ENCODE data around the gene JUP.
A peak's percentile ranks its signal among the peaks of the same experiment; 100 is the strongest.

The JUP gene

DNA sequence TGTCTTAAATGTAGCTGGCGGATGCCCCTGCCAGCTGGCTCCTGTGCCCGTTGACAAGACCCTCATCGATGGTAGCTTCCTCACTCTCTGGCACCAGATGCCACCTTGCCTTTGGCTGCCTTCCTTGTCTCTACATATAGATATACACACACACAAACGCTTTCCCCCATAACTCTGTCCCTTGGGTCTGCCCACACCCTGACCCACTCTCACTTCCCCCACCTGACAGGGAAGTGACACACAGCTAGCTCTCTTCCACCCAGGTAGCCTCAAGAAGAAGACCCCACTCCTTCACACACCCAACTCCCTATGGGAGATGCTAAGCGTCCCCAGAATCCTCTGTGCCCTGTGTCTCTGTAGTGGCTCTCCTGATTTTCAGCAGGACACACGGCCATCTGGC is 25.6 kb downstream of the JUP start:
- DNase-seq (ENCODE audit: low spot score) = no peak
- no peak for FAIRE-seq

DNA sequence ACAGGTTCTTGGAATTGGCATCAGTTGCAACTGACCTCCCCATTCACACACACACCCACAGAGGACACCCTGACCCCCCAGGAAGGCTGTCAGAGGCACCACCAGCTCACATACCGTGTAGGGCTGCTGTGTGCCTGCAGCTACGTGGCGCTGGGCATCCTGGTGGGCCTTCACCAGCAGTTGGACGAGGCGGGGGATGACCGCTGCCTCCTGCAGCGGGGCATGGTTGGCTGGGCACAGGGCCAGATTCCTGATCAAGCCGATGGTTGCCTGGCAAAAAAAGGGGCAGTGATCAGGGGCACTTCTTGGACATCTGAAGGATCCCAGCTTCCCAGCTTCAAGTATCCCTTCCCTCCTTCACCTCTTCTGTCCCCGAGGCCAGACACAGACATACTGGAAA is 27.9 kb downstream of the JUP start:
- DNase-seq (ENCODE audit: low spot score) (no peak), FAIRE-seq (no peak)

DNA sequence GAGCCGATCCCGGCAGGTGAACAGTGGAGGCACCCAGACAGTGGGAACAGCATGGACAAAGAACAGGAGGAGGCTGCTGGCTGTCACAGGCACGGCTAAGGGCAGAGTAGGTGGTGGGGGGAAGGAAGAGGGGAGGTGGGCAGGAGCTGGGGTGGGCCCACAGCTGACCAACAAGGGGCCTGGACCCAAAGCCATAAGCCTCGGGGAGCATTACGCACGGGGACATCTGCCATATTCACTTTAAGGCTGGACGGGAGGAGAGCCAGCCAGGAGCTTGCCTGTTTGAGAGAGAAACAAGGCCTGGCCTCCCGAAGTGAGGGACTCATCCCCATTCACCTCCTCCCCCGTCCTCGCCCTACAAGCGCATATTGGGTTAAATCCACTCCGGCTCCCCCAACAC is 32.4 kb downstream of the JUP start:
- FAIRE-seq (no peak), DNase-seq (ENCODE audit: low spot score) (no peak)

DNA sequence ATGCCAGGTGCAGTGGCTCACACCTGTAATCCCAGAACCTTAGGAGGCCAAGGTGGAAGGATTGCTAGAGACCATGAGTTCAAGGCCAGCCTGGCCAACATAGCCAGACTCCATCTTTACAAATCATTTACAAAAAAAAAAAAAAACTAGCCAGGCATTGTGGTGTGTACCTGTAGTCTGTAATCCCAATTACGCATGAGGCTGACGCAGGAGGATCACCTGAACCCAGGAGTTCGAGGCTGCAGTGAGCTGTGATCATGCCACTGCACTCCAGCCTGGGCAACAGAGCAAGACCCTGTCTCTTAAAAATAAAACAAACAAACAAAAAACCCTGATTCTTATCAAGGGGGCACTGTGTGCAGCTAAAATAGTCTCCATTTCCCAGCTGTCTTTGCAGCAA is 35.2 kb downstream of the JUP start:
- no peak for FAIRE-seq
- DNase-seq (ENCODE audit: low spot score) = no peak

DNA sequence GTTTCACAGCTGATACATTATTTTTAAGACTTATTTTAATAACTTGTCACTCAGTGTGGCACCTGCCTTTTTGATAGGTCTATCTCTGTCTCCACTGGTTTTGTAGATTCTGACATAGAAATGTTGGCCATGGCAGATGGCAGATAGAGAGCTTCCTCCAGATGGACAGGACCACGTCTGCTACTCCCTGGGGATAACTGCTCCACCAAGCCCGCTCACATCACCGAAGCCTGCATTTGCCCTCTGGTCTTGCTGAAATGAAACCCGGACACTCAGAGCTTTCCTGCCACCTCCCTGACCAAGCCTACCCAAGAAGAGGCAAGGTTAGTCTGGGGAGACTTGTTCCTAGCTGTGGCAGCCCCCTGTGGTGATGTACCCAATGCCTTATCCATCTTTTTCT is 35.6 kb downstream of the JUP start:
- FAIRE-seq = no peak
- DNase-seq (ENCODE audit: low spot score) = no peak

DNA sequence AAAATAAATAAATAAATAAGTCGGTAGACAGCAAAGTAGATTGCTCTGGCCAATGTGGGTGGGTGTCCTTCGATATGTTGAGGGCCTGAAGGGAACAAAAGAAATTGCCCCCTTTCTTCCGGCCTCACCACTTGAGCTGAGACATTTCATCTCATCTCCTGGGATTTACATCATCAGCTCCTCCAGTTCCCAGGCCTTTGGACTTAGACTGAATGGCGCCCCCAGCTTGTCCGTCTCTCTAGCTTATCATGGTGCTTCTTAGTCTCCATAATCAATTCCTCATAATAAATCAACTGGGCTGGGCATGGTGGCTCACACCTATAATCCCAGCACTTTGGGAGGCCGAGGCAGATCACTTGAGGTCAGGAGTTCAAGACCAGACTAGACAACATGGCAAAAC is 38.2 kb downstream of the JUP start:
- FAIRE-seq = no peak

DNA sequence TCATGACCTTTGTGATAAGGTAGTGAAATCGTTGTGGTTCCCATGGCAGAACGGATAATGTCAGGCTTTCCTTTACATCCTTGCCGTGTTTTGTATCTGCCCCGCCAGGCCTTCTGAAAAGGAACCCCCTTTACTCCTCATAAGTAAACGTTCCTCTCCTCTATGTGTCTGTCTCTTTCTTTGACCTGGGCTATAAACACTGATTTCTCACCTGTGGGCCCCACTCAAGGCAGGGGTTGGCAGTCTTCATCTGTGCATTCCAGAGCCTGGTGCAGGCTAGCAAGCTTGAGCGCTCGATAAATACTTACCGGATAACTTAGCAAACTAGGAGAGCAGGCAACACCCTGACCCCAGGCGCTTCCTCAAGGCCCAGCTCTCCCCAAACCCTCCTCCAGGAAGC is 44.8 kb downstream of the JUP start:
- DNase-seq (ENCODE audit: low spot score) (no peak), FAIRE-seq (no peak)

More for the DNA sequence above, 38.2 kb downstream of the JUP start:
- no peak for DNase-seq (ENCODE audit: low spot score)

DNA sequence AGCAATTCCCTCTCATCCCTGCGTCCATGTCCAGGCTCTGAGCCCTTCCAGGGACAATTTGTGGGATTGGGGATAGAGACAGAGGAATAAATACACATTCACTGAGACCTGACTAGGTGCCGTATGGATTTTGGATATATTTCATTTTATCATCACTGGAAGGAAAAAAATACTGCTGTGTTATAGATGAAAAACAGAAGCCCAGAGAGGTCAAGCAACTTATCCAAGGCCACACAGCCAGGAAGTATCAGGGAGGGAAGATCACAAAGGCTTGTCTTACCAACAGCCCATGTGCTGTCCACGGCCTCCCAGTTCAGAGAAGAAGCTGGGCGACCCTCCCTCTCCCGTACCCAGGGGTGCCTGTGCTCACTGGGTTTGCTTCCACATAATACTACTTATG is 46.0 kb downstream of the JUP start:
- DNase-seq (ENCODE audit: low spot score) (no peak), FAIRE-seq (no peak)

DNA sequence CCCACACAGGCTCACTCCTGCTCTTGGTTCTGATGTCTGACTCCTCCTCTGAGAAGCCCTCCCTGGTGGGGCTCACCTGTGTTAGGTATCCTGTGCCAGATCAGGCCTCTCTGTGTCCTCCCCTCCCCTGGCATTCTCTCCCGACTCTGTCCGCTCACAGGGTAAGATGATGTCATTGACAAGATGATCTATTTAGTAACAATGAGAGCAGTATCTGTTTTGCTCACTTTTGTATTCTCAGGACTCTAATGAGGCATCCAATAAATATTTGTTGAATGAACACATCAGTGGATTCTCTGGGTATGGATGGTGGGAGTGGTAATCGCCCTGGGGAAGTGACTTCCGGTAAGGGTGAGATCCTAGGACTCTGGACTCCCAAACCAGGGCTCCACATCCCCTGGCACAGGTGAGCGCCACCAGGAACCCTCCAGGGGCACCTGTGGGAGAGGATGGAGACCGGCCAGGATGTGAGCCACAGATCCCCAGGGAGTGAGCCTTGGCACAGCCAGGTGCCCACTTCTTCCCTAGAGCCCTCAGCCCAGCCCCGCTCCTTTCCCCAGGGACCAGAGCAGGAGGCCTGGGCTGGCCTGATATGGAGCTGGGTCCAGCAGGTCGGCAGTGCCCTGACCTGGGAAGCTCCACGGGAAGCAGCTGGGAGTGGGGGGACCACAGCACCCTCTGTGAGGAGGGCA is 46.7 kb downstream of the JUP start:
- DNase-seq (ENCODE audit: low spot score) = peak; percentile 33
- no peak for FAIRE-seq

DNA sequence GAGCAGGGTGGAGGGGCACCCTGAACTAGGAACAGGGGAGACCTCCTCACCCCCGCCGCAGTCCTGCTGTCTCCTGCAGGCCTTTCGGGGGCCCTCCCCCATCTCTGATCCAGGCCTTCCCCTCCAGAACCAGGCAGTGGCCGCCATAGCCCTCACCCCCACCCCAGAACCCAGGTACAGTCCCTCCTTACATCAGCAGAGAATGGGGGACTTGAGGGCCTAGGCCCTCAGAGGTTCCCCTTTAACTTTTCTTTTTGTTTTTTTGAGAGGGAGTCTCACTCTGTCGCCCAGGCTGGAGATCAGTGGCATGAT is 47.8 kb downstream of the JUP start:
- DNase-seq (ENCODE audit: low spot score) = no peak
- FAIRE-seq = no peak

DNA sequence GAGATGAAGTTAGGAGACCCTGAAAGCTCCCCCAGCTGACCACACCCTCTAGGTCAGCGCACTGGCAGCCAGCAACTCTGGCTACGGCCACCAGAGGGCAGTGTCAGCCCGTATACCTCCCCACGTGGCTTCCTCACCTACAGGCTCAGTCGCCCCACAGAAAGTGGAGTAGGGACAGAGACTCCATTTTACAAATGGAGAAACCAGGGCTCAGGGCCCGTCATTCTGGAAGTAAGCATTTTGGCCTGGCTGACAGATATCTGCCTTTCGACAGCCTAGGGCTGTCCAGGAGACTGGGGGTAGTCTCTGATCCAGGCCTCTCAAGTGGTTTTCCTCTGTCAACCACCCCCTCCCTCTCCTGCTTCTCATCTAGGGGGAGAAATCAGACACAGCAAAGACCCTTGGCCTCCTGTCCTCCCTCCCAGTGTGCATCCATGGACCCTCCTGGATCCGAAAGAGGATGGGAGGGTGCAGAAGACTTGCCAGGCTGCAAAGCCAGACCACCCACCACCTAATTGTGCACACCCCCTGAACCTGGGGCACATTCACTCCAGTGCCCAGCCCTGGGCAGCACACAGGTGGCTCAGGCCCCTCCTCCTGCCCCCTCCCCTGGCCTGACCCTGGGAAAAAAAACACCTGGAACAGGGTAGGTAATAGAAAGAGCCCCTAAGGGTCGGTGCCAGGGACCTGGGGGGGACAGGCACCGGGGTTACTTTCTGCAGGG is 48.3 kb downstream of the JUP start:
- DNase-seq (ENCODE audit: low spot score) = peak; percentile 61
- FAIRE-seq = no peak

DNA sequence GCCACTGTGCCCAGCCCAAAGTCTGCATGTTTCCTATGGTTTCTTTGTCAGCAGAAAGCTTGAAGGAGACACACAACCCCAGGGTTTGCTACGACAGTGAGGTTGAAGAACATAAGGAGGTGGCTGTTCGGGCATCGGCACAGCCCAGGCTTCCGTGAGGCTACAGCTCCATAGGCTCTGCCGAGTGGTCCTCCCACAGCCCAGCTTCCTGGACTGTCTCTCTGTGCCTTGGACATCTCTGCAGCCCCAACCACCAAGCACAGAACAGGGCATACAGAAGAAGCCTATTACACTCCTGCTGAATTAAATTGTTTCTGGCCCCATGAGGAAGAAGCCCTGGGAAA is 48.9 kb downstream of the JUP start:
- DNase-seq (ENCODE audit: low spot score) (no peak), FAIRE-seq (no peak)

DNA sequence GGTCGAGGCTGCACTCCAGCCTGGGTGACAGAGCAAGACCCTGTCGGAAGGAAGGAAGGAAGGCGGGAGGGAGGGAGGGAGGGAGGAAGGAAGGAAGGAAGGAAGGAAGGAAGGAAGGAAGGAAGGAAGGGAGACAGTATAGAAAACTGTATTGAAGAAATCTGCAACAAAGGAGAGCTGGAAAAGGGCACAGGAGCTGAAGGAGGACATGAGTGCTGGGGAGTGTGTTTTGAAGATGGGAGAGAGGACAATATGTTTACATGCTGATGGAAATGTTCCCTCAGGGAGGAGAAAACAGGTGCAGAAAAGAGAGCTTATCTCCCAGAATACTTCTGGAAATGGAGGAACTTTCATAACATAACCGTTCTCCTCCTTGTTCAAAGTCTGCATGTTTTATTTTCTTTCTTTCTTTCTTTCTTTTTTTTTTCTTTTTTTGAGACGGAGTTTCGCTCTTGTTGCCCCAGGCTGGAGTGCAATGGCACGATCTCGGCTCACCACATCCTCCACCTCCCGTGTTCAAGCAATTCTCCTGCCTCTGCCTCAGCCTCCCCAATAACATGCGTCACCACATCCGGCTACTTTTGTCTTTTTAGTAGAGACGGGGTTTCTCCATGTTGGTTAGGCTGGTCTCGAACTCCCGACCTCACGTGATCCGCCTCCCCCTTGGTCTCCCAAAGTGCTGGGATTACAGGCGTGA is 49.4 kb downstream of the JUP start:
- FAIRE-seq (no peak), DNase-seq (ENCODE audit: low spot score) (no peak)

DNA sequence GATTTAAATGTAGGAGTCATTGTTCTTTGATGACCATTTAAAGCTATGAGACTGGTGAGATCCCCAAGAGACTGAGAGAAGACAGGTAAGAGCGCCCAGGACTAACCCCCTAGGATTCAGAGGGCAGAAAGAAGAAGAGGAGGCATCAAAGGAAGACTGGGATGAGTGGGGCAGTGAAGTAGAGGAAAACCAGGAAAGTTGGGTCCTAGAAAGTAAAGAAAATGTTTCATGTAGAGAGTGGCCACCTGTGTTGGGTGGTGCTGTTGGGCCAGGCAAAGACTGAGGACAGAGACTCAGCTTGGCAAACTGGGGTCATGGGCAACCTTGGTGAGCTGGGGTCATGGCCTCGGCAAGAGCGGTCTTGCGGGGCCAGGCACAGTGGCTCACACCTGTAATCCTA is 50.8 kb downstream of the JUP start:
- no peak for FAIRE-seq
- no peak for DNase-seq (ENCODE audit: low spot score)

DNA sequence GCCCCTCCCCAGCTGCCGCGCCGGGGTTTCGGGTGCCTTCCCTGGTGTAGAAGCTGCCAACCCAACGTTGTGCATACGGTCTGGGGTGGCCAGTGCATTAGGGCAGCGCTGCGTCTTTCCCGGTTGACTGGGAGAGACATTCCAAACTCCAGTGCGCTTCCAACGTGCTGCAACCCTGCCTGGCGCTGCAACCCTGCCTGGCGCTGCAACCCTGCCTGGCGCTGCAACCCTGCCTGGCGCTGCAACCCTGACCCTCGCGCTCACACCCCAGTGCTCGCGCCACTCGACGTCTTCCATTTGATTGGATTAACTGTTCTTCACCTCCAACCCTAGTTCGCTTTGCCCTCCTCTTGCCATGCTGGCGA is 51.6 kb downstream of the JUP start:
- DNase-seq (ENCODE audit: low spot score) (no peak), FAIRE-seq (no peak)

DNA sequence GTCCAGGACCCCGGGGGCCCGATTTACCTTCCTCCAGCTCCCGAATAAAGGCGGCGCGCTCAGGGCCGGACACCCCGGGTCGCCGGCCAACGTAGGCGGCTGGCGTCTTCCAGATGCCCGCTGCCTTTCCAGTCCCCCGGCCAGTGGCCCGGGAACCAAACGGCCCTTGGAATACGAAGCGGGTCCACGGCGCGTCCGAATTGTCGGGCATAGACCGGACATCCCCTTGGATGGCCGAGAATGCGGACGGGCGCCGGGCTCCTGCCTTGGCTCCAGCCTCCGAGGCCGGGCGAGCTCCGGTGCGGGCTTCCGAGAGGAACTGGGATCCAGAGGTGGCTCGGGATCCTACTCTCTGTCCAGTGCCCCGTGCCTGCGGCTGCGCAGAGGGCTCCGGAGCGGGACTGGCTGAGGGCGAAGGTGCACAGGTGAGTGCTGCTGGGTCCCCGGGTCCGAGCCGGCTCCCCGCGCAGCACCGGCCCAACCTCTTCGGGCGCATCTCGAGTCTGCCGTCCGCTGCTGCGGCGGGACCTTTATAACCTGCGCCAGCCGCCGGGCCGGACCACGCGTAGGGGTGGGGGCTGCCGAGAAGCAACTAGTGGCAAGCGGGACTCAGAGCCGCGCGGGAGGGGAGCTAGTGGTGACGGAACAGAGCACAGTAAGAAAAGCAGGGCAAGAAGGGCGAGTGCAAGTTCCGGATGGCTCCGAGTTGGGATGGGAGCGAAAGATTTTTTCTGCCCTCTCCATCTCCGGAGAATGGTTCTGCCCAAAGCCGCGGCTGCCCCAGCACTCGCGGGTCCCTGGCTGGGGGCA is 52.2 kb downstream of the JUP start, which contains the start of gene HAP1:
HAP1 (minus strand) TSS at position 505 of the 810 bp plus-strand sequence; CDS start at position 496, 9 bp downstream.
- DNase-seq (ENCODE audit: low spot score) = no peak
- FAIRE-seq = no peak

DNA sequence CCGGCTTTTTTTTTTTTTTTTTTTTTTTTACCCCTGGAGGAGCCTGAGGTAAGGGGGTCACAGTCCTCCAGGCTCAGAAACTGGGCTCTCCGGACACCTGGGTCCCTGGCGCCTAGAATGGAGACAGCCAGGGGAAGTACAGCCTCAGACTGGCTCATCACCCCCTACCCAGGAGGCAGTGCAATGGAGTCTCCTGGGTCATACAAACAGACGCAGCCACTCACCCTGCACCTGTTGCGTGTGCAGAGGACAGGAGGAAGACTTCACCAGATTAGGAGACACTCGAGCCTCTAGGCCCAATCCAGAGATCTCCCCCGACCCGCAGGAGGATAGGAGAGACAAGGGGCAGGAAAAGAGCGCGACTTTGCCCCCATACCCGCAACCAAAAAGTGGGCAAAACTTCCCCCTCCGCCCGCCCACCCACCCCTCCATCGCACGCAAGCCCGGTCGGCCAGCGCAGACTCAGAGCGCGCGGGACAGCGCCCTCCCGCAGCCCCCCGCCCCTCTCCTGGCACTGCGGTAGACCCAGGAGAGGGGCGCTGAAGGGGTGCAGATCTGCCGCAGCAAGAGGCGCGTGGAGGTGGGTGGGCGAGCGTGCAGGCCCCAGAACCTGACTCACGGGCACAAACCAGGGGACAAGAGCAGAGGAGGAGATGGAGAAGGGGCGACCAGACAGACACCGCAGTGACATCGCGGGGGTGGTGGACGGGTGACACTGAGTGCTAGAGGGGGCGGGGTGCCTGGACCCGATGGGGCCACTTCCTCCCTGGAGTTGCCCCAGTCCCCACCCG is 53.0 kb downstream of the JUP start:
- FAIRE-seq (no peak), DNase-seq (ENCODE audit: low spot score) (no peak)

DNA sequence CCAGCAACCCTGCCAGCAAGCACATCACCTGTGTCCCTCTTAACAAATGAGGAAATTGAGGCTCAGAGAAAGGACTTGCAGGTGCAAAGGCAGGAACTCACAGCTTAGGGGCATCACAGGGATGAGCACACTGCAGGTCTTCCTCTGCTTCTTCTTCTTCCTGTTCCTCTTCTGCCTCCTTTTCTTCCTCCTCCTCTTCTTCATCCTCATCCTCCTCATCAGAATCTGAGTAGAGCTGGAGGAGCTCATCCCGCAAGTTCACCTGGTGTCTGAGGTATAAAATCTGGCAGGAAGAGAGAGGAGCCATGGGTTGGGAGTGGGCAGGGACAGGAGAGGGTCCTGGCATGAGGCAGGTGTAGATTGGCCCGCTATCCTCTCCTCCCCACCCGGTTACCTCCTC is 54.7 kb downstream of the JUP start:
- FAIRE-seq = no peak
- no peak for DNase-seq (ENCODE audit: low spot score)

DNA sequence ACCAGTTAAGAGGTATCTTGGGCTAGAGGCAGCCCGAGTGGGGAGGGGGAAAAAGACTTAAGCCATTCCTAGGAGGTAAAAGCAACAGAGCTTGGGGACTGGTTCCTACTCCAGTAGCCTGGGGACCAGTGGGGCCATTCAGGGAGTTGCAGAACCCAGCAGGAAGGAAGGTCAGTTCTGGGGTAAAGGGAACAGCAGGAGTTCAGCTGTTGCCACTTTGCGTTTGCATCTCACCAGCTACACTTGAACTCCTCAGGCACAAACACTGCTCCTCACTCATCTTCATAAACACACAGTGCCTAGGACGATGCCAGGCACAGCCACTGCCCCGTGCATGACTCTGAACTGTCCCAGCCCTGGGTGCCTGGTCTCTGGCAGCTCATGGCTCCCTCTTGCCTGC is 56.0 kb downstream of the JUP start:
- FAIRE-seq (no peak), DNase-seq (ENCODE audit: low spot score) (no peak)

DNA sequence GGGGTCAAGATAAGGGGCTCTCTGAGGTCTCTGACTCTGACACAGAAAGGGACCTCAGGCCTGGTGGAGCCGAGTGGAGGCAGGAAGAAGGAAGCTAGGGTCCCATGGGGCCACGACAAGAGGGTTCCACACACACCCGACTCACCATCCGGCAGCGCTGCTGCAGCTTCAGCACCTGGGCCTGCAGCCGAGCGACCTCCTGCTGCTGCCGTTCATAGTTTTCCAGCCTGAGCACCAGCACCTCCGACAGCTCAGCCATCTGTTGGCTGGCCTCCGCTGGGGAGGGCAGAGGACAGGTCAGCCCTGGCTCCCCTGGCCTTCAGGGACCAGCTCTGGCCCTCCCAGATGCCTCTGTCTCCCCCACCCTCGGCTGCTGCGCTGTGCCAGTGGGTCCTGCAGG is 58.5 kb downstream of the JUP start:
- no peak for FAIRE-seq
- no peak for DNase-seq (ENCODE audit: low spot score)

DNA sequence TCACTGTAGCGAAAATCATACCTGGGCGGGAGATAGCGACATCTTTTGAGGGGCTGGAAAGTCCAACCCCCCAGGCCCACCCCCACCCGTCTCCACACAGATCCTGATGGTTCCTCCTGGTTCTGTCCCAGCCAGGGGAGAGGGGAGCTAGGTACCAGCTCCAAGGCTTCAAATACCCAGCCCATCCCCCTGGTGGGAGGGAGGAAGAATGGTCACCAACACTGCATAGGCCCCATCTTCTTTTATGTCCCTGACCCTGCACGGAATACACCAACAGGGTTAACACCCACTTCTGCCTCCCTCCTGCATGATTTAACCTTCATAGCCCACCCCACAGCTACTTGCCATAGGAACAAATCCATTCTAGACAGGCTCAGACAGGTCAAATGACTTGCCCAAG is 61.4 kb downstream of the JUP start:
- FAIRE-seq = no peak
- DNase-seq (ENCODE audit: low spot score) = no peak

Measured in RCC 7860 (cell line).